Measurements from ENCODE around the gene POMT1. TPM values are rescaled to one million over a fixed set of nuclear protein-coding genes. Genes with fewer than 3 reads are reported as not detected.

POMT1 gene
- total RNA-seq, 2 experiments from 2014 or later, result 50.1 to 50.5 TPM

GRCh38 chr9:131500939-131501541 lies 1.7 kb upstream of the POMT1 start:
- Mint-ChIP-seq H3K9me3 (no peaks in the 10 kb centered on the region), H3K27me3 (no peaks in the 10 kb centered on the region), H3K27ac (peak overlapping the region; percentile 90), H3K36me3 (ENCODE audit: low read depth) (peaks cover 62% of the 10 kb centered on the region), H3K4me3 (peak overlapping the region; percentile 85), H3K4me1 (ENCODE audit: low read depth) (peaks cover 72% of the 10 kb centered on the region)
- TF ChIP-seq CTCF (IDR thresholded peaks at IDR 0.05), result no peak
- ATAC-seq (ENCODE audit: poor library complexity) (peak; percentile 47), DNase-seq (peak in 13 of 14 experiments; percentile 30 to 84 (median 48))
- peak overlapping the region; percentile 76 to 87 for H3K27ac ChIP-seq (ENCODE audit: low read depth in 1 of 2, low read length in 2 of 2)
- POLR2A ChIA-PET, result interaction anchor here (0.7 to 1.9 kb wide), 24 partner anchors 11 to 740 kb away, joined by 3 to 12 read pairs (median 5); partner anchors contain the start of genes FAM78A, NUP214, RAPGEF1 and UCK1
- H3K9me3 ChIP-seq (ENCODE audit: control insufficient read depth in 1 of 2, insufficient read depth in 1 of 2, low read length in 2 of 2), result no peaks in the 10 kb centered on the region
- no peaks in the 10 kb centered on the region for H3K27me3 ChIP-seq (ENCODE audit: control insufficient read depth in 1 of 2, insufficient read depth in 2 of 2, low read length in 2 of 2)
- CTCF ChIA-PET, result interaction anchor here (1.2 to 1.3 kb wide), 2 partner anchors 93 to 151 kb away, joined by 3 read pairs; no protein-coding TSS in a partner anchor
- H3K4me3 ChIP-seq (ENCODE audit: low read length), result peak overlapping the region; percentile 19
- intact Hi-C loops (cut with DNase I, micrococcal nuclease), result loop anchor here in 1 of 2 experiments (5.0 kb wide), 2 partner anchors 36 to 246 kb away; no protein-coding TSS in a partner anchor
- H3K36me3 ChIP-seq (ENCODE audit: insufficient read depth, low read length), result peaks cover 30% of the 10 kb centered on the region
- H3K4me1 ChIP-seq (ENCODE audit: insufficient read depth, low read length), result peaks cover 71% of the 10 kb centered on the region

DNA sequence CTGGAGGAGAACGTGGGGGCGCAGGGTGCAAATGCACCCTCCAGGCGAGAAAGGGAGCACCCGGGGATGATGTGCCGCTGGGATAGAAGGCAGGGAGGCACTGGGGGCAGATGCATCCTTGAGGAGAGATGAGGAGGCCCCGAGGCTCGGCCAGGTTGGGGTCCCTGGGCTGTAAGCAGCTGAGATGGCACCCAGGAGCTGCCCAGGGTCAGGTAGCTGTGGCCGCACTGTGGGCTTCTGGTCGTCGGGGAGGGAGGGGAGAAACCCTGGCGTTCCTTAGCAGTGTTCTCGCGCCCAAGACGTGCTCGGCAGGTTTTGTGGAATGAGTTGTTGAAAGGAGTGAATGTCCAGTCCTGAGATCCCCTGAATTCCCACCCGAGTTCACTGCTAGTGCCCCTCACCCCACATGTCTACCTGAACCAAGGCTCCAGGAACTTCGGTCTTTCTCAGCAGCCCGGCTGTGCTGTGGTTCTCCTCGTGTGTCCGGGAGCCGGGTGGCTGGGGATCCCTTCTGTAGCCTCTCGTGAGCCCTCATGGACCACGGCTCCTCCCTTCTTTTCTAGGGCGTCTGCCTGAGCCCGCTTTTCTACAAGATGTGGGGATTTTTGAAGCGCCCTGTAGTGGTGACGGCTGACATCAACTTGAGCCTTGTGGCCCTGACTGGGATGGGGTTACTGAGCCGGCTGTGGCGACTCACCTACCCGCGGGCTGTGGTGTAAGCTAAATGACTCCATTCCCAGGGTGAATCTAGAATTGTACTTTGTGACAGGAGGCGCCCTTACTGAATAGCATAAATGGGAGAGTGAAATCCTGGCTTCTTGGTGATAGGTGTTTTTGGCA lies 1.1 kb downstream of the POMT1 start:
- ChIA-PET CTCF (interaction anchor here (1.3 kb wide), 1 partner anchor 240 kb away, joined by 4 read pairs; no protein-coding TSS in a partner anchor), POLR2A (interaction anchor here (0.8 to 1.4 kb wide), 6 partner anchors 8 to 240 kb away, joined by 3 to 7 read pairs (median 4); no protein-coding TSS in a partner anchor)
- H3K4me3 ChIP-seq (ENCODE audit: low read length), result peak overlapping the region; percentile 85
- TF ChIP-seq CTCF (IDR thresholded peaks at IDR 0.05), result no peak
- peak in 13 of 14 experiments; percentile 25 to 88 (median 50) for DNase-seq
- peaks cover 24% of the 10 kb centered on the region for H3K36me3 ChIP-seq (ENCODE audit: insufficient read depth, low read length)
- H3K27me3 ChIP-seq (ENCODE audit: control insufficient read depth in 1 of 2, insufficient read depth in 2 of 2, low read length in 2 of 2), result no peaks in the 10 kb centered on the region
- peak overlapping the region; percentile 85 for H3K4me3 Mint-ChIP-seq
- peak overlapping the region; percentile 90 for H3K27ac Mint-ChIP-seq
- H3K9me3 Mint-ChIP-seq, result no peaks in the 10 kb centered on the region
- peaks cover 55% of the 10 kb centered on the region for H3K4me1 ChIP-seq (ENCODE audit: insufficient read depth, low read length)
- H3K27ac ChIP-seq (ENCODE audit: low read depth in 1 of 2, low read length in 2 of 2), result peak overlapping the region in 1 of 2 donors; percentile 53
- H3K9me3 ChIP-seq (ENCODE audit: control insufficient read depth in 1 of 2, insufficient read depth in 1 of 2, low read length in 2 of 2), result no peaks in the 10 kb centered on the region
- peaks cover 59% of the 10 kb centered on the region for H3K36me3 Mint-ChIP-seq (ENCODE audit: low read depth)
- peaks cover 58% of the 10 kb centered on the region for H3K4me1 Mint-ChIP-seq (ENCODE audit: low read depth)
- ATAC-seq (ENCODE audit: poor library complexity), result peak; percentile 37
- intact Hi-C loops (cut with DNase I, micrococcal nuclease), result loop anchor here (1.0 to 5.0 kb wide), 3 partner anchors 26 to 243 kb away; no protein-coding TSS in a partner anchor
- H3K27me3 Mint-ChIP-seq, result no peaks in the 10 kb centered on the region

- Histone ChIP-seq H3K27me3 (ENCODE audit: control insufficient read depth in 1 of 2, insufficient read depth in 2 of 2, low read length in 2 of 2) (no peaks in the 10 kb centered on the region), H3K27ac (ENCODE audit: low read depth in 1 of 2, low read length in 2 of 2) (no peak overlapping the region), H3K4me1 (ENCODE audit: insufficient read depth, low read length) (peaks cover 44% of the 10 kb centered on the region), H3K9me3 (ENCODE audit: control insufficient read depth in 1 of 2, insufficient read depth in 1 of 2, low read length in 2 of 2) (no peaks in the 10 kb centered on the region), H3K4me3 (ENCODE audit: low read length) (no peak overlapping the region), H3K36me3 (ENCODE audit: insufficient read depth, low read length) (peaks cover 30% of the 10 kb centered on the region)
- POLR2A ChIA-PET, result no interaction called here
- Mint-ChIP-seq H3K4me1 (ENCODE audit: low read depth) (peaks cover 47% of the 10 kb centered on the region), H3K27ac (no peak overlapping the region), H3K9me3 (no peaks in the 10 kb centered on the region), H3K4me3 (peak overlapping the region; percentile 62), H3K36me3 (ENCODE audit: low read depth) (peaks cover 60% of the 10 kb centered on the region), H3K27me3 (no peaks in the 10 kb centered on the region)
- CTCF ChIA-PET, result no interaction called here
- intact Hi-C loops (cut with DNase I, micrococcal nuclease), result no loop called here
- TF ChIP-seq CTCF (IDR thresholded peaks at IDR 0.05), result no peak
- no peak for ATAC-seq (ENCODE audit: poor library complexity)
- no peak for DNase-seq
Observed at GRCh38 chr9:131505012-131505411, 2.3 kb downstream of the POMT1 start.

Data from CD4-positive, alpha-beta T cell (primary cell).